GM21390 (cell line): Measurements from ENCODE around the gene DNTT.

Experiments used
- ATAC-seq: cut with Tn5 transposase; IDR thresholded peaks from one replicate; pipeline ENCODE4 v1.9.1; 2021; ENCODE audit not compliant: unreplicated experiment

DNTT gene

GRCh38 chr10:96341219-96342182 is 37.3 kb downstream of the DNTT start:
- ATAC-seq: no peak

GRCh38 chr10:96342402-96342801 is 38.2 kb downstream of the DNTT start:
- no peak for ATAC-seq

GRCh38 chr10:96344178-96344577 is 39.9 kb downstream of the DNTT start:
- ATAC-seq: no peak

GRCh38 chr10:96345222-96345621 is 41.0 kb downstream of the DNTT start:
- ATAC-seq: no peak

GRCh38 chr10:96346295-96346694 is 42.1 kb downstream of the DNTT start:
- ATAC-seq: no peak

- no peak for ATAC-seq
Observed at GRCh38 chr10:96352027-96352426, 47.8 kb downstream of the DNTT start.

- no peak for ATAC-seq
Observed at GRCh38 chr10:96352582-96352981, 48.3 kb downstream of the DNTT start.

GRCh38 chr10:96357038-96357620 is 52.9 kb downstream of the DNTT start:
- no peak for ATAC-seq

- no peak for ATAC-seq
Observed at GRCh38 chr10:96358851-96359540, 54.8 kb downstream of the DNTT start, which contains the start of gene OPALIN. Gene OPALIN (minus strand): TSS chr10:96359002. CDS start chr10:96358896, 106 bp downstream.

- no peak for ATAC-seq
Observed at GRCh38 chr10:96359616-96360015, 55.4 kb downstream of the DNTT start.

- no peak for ATAC-seq
Observed at GRCh38 chr10:96360331-96360730, 56.1 kb downstream of the DNTT start.

- no peak for ATAC-seq
Observed at GRCh38 chr10:96360766-96361165, 56.5 kb downstream of the DNTT start.

GRCh38 chr10:96365571-96365970 is 61.3 kb downstream of the DNTT start:
- no peak for ATAC-seq

GRCh38 chr10:96366508-96366907 is 62.3 kb downstream of the DNTT start:
- no peak for ATAC-seq

- ATAC-seq: no peak
Observed at GRCh38 chr10:96367470-96367869, 63.2 kb downstream of the DNTT start.

GRCh38 chr10:96368971-96369370 is 64.7 kb downstream of the DNTT start:
- no peak for ATAC-seq

GRCh38 chr10:96369890-96370583 is 65.8 kb downstream of the DNTT start:
- ATAC-seq: no peak

GRCh38 chr10:96370584-96371157 is 66.4 kb downstream of the DNTT start:
- no peak for ATAC-seq

GRCh38 chr10:96371356-96371755 is 67.1 kb downstream of the DNTT start:
- ATAC-seq: no peak

GRCh38 chr10:96374004-96374403 is 69.8 kb downstream of the DNTT start:
- ATAC-seq: no peak

GRCh38 chr10:96374639-96374984 is 70.4 kb downstream of the DNTT start:
- no peak for ATAC-seq
